GM19468 (cell line): ENCODE results near the gene VILL.

ENCODE experiments used
- ATAC-seq: cut with Tn5 transposase; IDR thresholded peaks from one replicate; pipeline ENCODE4 v1.9.1; 2021; ENCODE audit warnings: mild to moderate bottlenecking, moderate library complexity, moderate number of reproducible peaks; ENCODE audit not compliant: unreplicated experiment; ENCODE audit errors: extremely low read depth

The VILL gene

DNA sequence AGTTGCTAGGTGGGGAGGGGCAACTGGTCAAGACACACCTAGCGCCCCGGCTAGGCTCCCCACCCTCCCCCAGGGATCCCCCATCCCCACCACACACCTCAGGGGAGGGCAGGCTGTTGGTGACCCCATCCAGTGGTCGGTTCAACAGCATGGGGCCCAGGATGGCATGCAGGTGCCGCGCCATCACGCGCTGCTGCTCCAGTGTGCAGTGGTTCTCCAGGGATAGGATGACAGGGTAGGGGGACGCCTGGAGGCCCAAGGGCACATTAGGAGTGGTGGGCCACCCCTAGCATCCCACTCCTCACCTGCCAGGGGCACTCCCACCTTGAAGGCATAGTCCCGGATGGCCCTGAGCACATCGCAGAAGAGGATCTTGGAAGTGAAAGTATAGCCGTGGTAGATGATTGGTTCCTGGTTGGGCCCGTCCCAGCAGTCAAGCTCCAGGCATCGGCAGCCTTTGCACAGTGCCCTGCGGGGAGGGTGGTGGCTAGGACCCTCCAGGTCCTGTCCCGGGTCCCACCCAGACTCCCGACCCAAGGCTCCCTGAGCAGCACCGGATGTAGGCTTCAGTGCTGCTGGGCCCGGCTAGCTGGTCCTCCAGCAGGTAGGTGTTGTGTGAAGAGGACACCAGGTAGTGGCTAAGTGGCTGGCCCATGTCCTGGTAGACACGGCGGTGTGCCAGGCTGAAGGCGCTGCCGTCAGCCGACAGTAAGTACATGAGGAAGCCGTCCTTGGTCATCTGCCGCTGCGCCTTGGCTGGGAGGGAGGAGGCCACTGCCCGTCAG lies 19.4 kb downstream of the VILL start:
- ATAC-seq: no peak

DNA sequence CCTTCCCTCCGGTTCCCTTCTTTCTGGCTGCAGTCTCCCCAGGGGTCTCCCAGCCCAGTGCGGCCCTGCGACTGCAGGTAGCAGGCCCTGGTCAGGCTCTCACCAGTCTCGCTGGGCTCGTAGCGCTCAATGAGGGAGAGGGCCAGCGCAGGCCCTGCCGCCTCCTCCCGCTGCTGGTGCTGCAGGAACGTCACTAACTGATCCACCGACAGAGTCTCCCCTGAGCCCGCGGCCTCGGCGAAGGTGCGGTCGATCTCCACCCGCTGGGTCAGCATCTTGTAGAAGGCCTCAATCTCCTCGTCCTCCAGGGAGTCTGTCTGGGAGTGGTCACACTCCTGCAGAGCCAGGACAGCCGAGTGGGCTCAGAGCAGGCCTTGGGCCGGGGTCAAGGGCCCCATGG lies 20.5 kb downstream of the VILL start:
- no peak for ATAC-seq

- ATAC-seq: no peak
These were observed 24.9 kb downstream of the VILL start for GRCh38 chr3:38015485-38015884.

DNA sequence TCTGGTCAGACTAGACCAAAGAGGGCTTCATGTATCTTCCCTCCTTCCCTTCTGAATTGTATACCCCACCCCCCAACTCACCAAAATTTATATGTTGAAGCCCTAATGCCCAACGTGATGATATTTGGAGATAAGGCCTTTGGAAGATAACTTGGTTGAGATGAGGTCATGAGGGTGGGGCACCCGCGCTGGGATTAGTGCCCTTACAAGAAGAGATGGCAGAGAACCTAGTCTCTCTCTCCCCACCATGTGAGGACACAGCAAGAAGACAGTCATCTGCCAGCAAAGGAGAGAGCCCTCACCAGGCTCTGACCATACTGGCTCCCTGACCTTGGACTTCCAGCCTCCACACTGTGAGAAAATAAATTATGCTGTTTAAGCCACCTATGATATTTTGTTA lies 25.4 kb downstream of the VILL start:
- ATAC-seq: no peak

DNA sequence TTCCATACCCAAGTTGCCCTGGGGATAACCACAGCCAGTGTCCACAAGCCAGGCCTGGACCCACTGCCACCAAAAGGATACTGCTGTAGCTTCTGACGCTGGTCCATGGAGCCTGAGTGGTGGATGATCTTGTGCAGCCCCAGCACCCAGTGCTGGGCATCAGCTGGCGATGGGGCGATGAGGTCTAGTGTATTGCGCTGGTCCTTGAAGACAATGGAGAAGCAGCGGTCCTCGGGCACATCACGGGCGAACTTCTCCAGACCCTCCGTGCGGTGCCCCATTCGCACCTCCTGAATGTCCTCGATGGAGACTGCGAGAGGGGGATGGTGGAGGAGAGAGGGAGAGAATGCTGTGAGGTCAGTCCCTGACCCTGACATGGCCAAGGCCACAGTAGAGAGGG lies 25.8 kb downstream of the VILL start:
- no peak for ATAC-seq

DNA sequence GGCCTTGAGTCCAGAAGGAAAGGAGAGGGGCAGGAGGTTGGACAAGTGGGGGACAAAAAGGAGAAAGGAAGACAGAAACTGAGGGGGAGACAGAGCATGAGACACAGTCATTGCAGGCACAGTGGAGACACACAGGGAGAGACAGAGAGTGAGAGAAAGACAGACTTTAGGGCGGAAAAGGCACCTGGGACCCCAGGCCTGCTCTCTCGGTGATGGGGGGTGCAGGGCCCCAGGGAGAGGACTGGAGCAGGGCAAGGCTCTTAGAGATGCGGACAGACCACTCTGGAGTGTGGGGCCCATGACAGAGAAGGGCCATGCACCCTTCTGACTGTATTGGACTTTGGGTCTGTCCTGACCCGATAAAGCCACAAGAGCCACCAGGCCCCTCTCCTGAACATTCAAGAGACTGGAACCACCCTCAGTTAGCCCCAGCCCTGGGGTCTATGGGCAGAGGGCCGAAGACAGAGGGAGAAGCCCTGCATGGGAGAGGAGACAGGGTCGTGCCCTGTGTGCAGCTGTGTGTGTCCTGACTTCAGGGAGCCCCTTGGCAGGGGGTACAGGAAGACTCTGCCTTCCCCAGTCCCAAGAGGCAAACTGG lies 26.4 kb downstream of the VILL start:
- ATAC-seq: no peak

DNA sequence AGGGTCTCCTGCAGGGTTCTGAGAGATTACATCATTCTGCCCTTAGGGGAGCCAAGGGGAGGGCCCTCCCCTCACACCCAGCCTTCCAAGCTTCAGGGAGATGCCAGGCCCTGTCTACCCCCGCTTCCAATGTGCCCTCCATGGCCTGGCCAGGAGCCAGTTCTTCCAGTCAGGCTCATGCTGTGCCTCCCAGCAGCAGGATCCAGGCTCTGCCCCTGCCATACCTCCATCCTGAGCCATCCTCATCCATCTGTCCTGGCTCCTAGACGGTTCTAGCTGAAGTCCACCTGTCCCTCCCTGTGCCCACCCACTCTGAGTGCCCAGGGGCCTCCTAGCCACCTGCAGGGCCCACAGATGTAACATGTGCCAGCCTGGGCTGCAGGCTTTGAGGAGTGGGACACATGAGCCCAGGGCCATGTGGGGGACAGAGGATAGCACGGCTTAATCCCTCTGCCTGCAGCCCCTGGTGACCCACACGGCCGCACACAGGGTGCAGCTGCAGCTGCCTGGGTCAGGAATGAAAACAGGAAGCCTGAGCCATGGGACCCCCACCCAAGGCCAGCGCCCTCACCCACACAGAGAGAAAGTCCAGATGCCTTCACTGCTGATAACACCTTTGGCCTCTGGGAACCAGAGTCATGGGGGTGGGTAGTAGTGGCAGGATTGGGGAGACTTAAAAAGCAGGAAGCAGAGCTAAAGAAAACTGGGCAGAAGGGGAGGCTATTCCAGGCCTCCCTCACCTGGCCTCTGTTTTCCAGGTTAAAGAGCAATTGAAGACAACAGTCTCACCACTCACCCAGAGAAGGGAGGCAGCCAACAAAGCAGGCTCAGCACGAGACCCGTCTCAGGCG lies 27.1 kb downstream of the VILL start:
- ATAC-seq: no peak

- no peak for ATAC-seq
These were observed 28.0 kb downstream of the VILL start for GRCh38 chr3:38018296-38019266.

DNA sequence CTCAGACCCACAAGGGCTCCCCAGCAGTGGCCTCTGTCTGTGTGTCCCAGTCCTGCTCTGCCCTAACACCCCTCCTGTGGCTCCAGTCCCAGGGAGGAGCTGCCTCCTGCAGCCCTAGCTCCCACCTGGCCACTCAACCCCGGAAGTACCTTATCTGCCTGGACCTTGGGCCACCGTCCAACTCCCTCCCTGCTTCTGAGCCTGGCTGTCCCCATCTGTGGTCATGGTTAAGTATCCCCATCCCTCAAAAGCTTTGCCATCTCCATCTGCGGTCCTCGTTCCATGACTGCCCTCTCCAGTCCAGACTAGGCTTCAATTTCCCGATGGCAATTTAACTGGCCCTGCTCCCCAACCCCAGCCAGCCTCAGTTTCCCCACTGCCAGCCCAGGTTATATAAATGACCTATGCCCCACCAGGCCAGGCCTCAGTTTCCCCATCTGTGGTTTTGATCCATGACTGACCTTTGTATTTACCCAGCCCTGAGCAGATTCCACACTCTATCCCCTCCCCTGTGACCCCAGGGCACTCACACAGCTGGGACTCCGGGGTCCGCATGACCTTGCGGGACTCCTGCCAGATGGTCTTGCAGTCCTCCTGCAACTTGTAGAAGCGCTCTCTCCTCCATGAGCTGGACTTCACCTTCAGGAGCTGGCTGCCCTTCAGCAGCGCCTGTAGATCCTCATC lies 29.2 kb downstream of the VILL start:
- no peak for ATAC-seq

DNA sequence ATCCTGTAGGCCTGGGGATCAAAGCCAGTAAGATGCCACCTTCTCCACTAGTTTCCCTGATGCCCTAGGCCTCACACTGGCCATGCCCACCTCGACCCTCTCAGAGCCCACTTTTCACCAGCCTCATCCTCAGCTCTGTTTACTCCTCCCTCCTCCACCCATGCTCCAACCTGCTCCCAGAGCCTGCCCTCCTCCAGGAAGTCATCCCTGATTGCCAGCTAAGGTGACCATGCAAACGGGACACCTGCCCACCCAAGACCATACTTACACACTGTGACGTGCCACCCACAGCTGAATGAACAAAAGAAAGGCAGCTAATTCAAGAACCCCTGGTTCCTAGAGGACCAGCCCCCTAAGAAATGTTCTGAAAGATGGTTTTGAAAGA lies 29.7 kb downstream of the VILL start:
- ATAC-seq: no peak

DNA sequence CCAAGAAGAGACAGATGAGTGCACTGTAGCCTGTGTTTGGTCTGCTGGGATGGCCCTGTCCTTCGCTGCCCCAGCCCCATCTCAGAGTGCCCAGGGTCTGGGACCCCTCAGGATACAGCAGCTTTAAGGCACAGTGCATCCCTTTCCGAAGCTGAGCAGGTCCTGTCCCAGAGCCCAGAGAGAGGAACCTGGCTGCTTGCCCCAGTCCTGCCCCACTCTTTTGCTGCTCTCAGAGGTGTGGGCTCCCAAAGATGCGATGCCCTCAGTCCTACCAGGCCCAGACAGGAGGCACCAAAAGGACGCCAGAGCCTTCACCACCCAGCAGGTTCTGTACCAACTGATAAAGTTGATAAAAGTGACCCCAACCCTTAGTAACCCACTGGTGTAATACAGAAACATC lies 30.6 kb downstream of the VILL start:
- no peak for ATAC-seq

DNA sequence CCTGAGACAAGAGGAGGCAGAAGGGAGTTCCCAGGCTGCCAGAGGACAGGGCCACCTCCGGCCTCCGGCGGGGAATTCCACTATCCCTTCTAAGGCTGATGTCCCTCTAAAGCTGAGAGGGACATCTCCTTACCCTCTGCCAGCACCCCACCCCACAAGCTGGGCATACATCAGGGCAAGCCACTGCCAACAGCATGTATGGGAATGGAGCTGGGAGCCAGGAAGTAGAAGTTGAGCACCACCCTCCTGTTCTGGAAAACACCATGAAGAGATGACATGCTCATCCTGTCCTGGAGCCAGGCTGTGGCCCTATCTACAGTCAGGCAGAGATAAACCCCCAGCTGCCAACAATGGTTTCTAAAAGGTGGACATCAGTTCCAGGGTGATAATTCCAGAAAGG lies 31.7 kb downstream of the VILL start:
- no peak for ATAC-seq

- no peak for ATAC-seq
These were observed 32.5 kb downstream of the VILL start for GRCh38 chr3:38022896-38023709.

- ATAC-seq: no peak
These were observed 36.3 kb downstream of the VILL start for GRCh38 chr3:38026856-38027255.

DNA sequence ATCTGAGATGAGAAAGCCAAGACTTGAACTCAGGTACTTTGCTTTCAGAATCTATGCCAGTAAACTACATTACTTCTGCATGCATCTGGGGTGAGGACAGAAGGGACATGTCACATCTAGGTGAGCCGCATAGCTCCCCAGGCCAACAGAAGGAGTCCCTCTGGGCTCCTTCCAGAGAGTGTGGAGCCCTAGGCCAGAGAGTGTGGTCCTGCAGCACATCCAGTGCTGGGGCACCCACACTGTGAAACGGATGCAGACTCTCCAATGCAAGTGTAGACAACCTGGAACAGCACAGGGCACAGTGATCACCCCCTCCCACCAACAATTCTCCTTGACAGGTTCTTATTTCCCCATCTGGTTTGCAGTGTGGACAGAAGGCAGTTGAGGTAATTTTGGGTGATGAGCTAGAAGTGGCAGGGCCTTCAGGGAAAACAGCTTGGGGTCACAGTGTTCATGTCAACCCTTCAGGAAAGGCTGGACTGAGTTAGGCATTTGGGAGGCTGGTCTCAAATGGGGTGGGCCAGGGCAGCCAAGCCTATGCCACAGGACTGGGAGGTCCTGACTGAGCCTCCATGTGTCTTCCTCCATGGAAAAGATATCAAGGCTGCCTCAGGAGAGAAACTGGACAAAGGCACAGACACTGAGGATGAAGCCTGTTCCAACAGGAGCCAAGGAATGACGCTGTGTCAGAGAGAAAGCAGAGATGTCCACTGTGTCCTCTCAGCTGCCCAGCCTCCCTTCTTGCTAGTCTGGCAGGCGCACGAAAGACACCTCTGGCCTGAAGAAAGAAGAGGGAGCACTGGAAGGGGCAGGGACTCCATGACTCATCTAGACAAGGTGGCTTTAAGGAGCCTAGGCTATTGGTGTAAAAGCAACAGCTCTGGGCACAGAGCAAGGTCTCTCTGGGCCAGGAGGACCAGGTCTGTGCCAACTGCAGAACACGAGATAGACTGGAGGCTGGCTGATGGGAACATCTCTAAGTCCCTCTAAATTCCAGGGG lies 37.2 kb downstream of the VILL start:
- no peak for ATAC-seq

DNA sequence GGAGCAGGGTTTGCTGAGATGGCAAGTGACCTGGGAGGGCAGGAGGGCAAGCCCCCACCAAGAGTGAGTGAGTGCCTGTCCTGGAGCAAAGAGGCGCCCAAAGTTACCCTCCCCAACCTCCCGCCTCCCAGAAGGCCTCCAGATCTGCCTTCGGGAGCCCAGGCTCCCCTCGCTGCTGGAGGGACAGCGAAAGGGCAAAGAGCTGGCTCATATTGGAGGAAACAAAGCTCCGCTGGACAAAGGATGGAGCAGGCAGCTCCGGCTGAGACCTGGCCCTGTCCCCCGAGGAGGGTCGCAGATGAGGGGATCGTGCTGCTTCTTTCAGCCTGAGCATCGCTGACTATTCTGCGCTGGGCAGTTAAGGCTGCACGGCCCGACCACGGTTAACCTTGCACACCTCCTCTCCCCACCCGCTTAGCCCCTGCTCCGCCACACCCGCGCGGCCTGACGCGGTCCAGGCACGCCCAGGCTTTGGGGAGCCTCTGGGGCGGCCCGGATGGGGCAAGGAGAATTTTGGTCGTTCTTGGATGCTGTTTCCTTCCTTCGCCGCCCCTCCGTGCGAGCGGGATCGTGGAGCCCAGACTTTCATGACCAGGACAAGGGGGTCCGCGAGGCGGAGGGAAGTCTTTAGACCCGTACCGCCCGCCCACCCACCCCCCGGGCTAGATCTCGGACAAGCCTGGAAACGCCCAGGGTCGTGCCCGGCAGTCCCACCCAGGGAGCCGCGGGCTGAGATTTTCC lies 38.2 kb downstream of the VILL start:
- ATAC-seq: no peak
